ENCODE data around the gene LRRC4C.

The LRRC4C gene

GRCh38 chr11:40797981-40798380, 661.5 kb downstream of the LRRC4C start:
- no peak for TF ChIP-seq CTCF (IDR thresholded peaks at IDR 0.05; ENCODE audit: insufficient read depth, missing control alignments)
- DNase-seq (ENCODE audit: insufficient read length, low spot score) (no peak), FAIRE-seq (no peak)

DNA sequence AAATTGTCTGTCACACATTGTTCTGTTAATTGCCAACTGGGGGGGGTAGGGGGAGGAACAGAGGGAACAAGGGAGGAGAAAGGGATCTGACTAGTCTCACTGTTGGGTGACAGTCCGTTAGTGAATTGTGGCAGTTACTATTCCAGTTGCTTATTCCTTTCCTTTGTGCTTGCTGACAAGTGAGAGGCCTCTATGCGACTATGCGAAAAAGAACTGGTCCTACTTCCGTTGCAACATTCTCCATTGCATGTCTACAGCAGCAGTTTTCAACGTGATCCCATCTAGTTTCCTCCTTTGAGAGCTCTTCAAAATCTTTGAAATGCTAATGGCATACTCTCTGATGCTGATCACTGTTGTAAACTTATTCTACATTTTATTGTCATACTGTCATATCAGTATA, 672.2 kb downstream of the LRRC4C start:
- DNase-seq (ENCODE audit: insufficient read length, low spot score) (no peak), FAIRE-seq (no peak)
- no peak for TF ChIP-seq CTCF (IDR thresholded peaks at IDR 0.05; ENCODE audit: insufficient read depth, missing control alignments)

GRCh38 chr11:40763046-40763445, 696.4 kb downstream of the LRRC4C start:
- TF ChIP-seq CTCF (IDR thresholded peaks at IDR 0.05; ENCODE audit: insufficient read depth, missing control alignments) = no peak
- DNase-seq (ENCODE audit: insufficient read length, low spot score) = no peak
- no peak for FAIRE-seq

DNA sequence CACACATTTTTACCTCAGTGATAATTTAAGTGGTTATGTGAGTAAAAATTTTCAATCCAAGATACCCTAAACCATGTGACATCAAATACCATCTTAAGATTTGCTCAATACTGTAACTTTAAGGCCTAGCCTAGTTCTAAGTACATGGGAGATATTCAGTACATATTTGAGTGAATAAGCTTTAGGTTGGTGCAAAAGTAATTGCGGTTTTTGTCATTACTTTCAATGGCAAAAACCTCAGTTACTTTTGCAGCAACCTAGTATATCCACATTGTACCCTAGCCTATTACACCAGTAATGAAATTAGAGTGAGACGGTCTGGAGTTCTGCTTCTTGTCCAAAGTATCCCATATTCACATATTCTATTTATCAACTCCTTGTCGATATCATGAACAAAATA, 700.1 kb downstream of the LRRC4C start:
- FAIRE-seq (no peak), DNase-seq (ENCODE audit: insufficient read length, low spot score) (no peak)
- TF ChIP-seq CTCF (IDR thresholded peaks at IDR 0.05; ENCODE audit: insufficient read depth, missing control alignments) = no peak

DNA sequence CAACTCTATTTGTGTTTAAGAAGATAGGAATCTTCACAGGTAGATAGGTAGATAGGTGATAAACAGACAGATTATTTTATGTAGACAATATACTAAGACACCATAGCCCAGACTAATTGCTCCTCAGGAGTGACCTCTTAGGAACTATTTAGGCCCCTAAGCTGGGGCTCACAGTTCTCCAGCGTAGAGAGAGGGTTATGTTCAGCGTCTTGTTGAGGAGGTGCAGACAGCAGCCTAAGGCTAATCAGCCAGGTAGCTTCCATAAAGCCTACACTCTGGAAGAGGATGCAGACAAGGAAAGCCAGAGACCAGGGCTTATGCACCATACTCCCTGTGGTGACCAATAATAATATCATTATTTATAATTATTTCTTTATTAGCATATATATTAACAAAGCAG, 705.2 kb downstream of the LRRC4C start:
- DNase-seq (ENCODE audit: insufficient read length, low spot score) (no peak), FAIRE-seq (no peak)

DNA sequence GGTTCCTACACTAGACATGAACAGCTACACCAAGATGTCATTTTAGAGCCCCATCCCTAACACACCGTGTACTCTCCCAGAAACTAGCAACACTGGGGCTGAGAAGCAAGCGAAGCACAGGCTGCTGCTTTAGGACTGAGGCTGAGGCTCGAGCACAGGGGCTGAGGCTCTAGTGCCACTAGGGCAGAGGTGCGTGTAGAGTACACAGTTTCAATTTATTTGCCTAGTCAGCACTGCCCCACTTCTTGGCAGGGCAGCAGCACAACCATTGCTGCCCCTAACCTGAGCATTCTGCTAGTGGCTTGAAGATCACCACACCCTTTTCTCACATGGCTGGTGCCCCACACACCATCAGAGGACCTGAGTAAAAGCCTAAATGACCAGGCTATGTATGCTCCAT, 713.2 kb downstream of the LRRC4C start:
- DNase-seq (ENCODE audit: insufficient read length, low spot score) (no peak), FAIRE-seq (no peak)
- no peak for TF ChIP-seq CTCF (IDR thresholded peaks at IDR 0.05; ENCODE audit: insufficient read depth, missing control alignments)

More for the DNA sequence above, 705.2 kb downstream of the LRRC4C start:
- TF ChIP-seq CTCF (IDR thresholded peaks at IDR 0.05; ENCODE audit: insufficient read depth, missing control alignments) = no peak

GRCh38 chr11:40732132-40732531, 727.3 kb downstream of the LRRC4C start:
- DNase-seq (ENCODE audit: insufficient read length, low spot score) (no peak), FAIRE-seq (no peak)
- no peak for TF ChIP-seq CTCF (IDR thresholded peaks at IDR 0.05; ENCODE audit: insufficient read depth, missing control alignments)

Data from D721Med (cell line).